ENCODE results near the gene NUMA1. TPM values are rescaled to one million over a fixed set of nuclear protein-coding genes. Genes with fewer than 3 reads are reported as not detected.
A peak's percentile ranks its signal among the peaks of the same experiment; 100 is the strongest.

NUMA1 gene
- total RNA-seq, 1 donor from 2014 or later: 157 TPM

GRCh38 chr11:72075109-72075508 lies 5.2 kb downstream of the NUMA1 start:
- no peak overlapping the region for H3K4me3 ChIP-seq (ENCODE audit: low read depth, low read length)
- peak; percentile 12 for TF ChIP-seq CTCF (IDR thresholded peaks at IDR 0.05; ENCODE audit: insufficient read depth, low read length, poor library complexity, severe bottlenecking)
- H3K27me3 ChIP-seq (ENCODE audit: control insufficient read depth, insufficient read depth, low read length): no peaks in the 10 kb centered on the region
- DNase-seq (ENCODE audit: low read depth): no peak
- H3K36me3 ChIP-seq (ENCODE audit: control insufficient read depth, insufficient read depth, low read length): no peaks in the 10 kb centered on the region

- TF ChIP-seq CTCF (IDR thresholded peaks at IDR 0.05; ENCODE audit: insufficient read depth, low read length, poor library complexity, severe bottlenecking): no peak
- Histone ChIP-seq H3K36me3 (ENCODE audit: control insufficient read depth, insufficient read depth, low read length) (peaks cover 1% of the 10 kb centered on the region), H3K27me3 (ENCODE audit: control insufficient read depth, insufficient read depth, low read length) (no peaks in the 10 kb centered on the region), H3K4me3 (ENCODE audit: low read depth, low read length) (no peak overlapping the region)
- DNase-seq (ENCODE audit: low read depth): peak; percentile 42
Measured at GRCh38 chr11:72072348-72072747, 8.0 kb downstream of the NUMA1 start.

- Histone ChIP-seq H3K4me3 (ENCODE audit: low read depth, low read length) (no peak overlapping the region), H3K27me3 (ENCODE audit: control insufficient read depth, insufficient read depth, low read length) (no peaks in the 10 kb centered on the region), H3K36me3 (ENCODE audit: control insufficient read depth, insufficient read depth, low read length) (peaks cover 1% of the 10 kb centered on the region)
- DNase-seq (ENCODE audit: low read depth): no peak
- no peak for TF ChIP-seq CTCF (IDR thresholded peaks at IDR 0.05; ENCODE audit: insufficient read depth, low read length, poor library complexity, severe bottlenecking)
Measured at GRCh38 chr11:72070491-72070890, 9.9 kb downstream of the NUMA1 start.

GRCh38 chr11:72069787-72070251 lies 10.5 kb downstream of the NUMA1 start:
- Histone ChIP-seq H3K4me3 (ENCODE audit: low read depth, low read length) (no peak overlapping the region), H3K27me3 (ENCODE audit: control insufficient read depth, insufficient read depth, low read length) (no peaks in the 10 kb centered on the region), H3K36me3 (ENCODE audit: control insufficient read depth, insufficient read depth, low read length) (peaks cover 1% of the 10 kb centered on the region)
- TF ChIP-seq CTCF (IDR thresholded peaks at IDR 0.05; ENCODE audit: insufficient read depth, low read length, poor library complexity, severe bottlenecking): no peak
- DNase-seq (ENCODE audit: low read depth): peak; percentile 86

- Histone ChIP-seq H3K27me3 (ENCODE audit: control insufficient read depth, insufficient read depth, low read length) (no peaks in the 10 kb centered on the region), H3K4me3 (ENCODE audit: low read depth, low read length) (no peak overlapping the region), H3K36me3 (ENCODE audit: control insufficient read depth, insufficient read depth, low read length) (peaks cover 1% of the 10 kb centered on the region)
- DNase-seq (ENCODE audit: low read depth): no peak
- TF ChIP-seq CTCF (IDR thresholded peaks at IDR 0.05; ENCODE audit: insufficient read depth, low read length, poor library complexity, severe bottlenecking): no peak
Measured at GRCh38 chr11:72069200-72069599, 11.1 kb downstream of the NUMA1 start.

- Histone ChIP-seq H3K27me3 (ENCODE audit: control insufficient read depth, insufficient read depth, low read length) (no peaks in the 10 kb centered on the region), H3K4me3 (ENCODE audit: low read depth, low read length) (no peak overlapping the region), H3K36me3 (ENCODE audit: control insufficient read depth, insufficient read depth, low read length) (peaks cover 1% of the 10 kb centered on the region)
- TF ChIP-seq CTCF (IDR thresholded peaks at IDR 0.05; ENCODE audit: insufficient read depth, low read length, poor library complexity, severe bottlenecking): no peak
- no peak for DNase-seq (ENCODE audit: low read depth)
Measured at GRCh38 chr11:72067676-72068075, 12.7 kb downstream of the NUMA1 start.
